Peyer's patch (tissue), 4 donors: ENCODE data around the gene SINHCAF. TPM values are rescaled to one million over a fixed set of nuclear protein-coding genes. Genes with fewer than 3 reads are reported as not detected.

Source experiments
- DNase-seq, 3 donors: peaks; one replicate each; pipeline ENCODE4 v3.0.0-alpha.2; 2017 to 2019
- H3K27ac ChIP-seq, 4 donors: fragments of 200-600 bp; sonication (generic); one replicate each; pipeline ENCODE4 v1.5.1; 2016 to 2019
- H3K27me3 ChIP-seq, 2 donors: fragments of 200-600 bp; sonication (generic); one replicate each; pipeline ENCODE4 v1.5.1; 2019
- H3K36me3 ChIP-seq, 3 donors: fragments of 200-600 bp; sonication (generic); one replicate each; pipeline ENCODE4 v1.5.1; 2016 to 2019
- H3K4me1 ChIP-seq, 4 donors: fragments of 200-600 bp; sonication (generic); one replicate each; pipeline ENCODE4 v1.5.1; 2016 to 2019
- H3K4me3 ChIP-seq, 4 donors: fragments of 200-600 bp; sonication (generic); 1 replicate in 3 of 4; 2 replicates in 1 of 4; pipeline ENCODE4 v1.5.1; 2016 to 2019; ENCODE audit warnings: mild to moderate bottlenecking in 1 of 4
- H3K9me3 ChIP-seq, 4 donors: fragments of 200-600 bp; sonication (generic); one replicate each; pipeline ENCODE4 v1.5.1; 2016 to 2019; ENCODE audit warnings: mild to moderate bottlenecking in 1 of 4
- CTCF ChIP-seq, 6 experiments: fragments of 450-650 bp in 4 of 6; fragments of 200-600 bp in 2 of 6; sonication (generic) in 1 of 6; IDR thresholded peaks; one replicate each; pipeline ENCODE4 v1.5.1; 2017 to 2019; ENCODE audit warnings: antibody characterized with exemption in 6 of 6, mild to moderate bottlenecking in 3 of 6, moderate library complexity in 1 of 6
- POLR2A ChIP-seq, 2 donors: fragments of 450-650 bp; IDR thresholded peaks; one replicate each; pipeline ENCODE4 v1.5.1; 2017; ENCODE audit warnings: antibody characterized with exemption in 2 of 2, mild to moderate bottlenecking in 2 of 2, moderate library complexity in 2 of 2
- total RNA-seq, 4 donors: library from RNA; depleted of rRNA; stranded (reverse); fragments of >200 nt; gene quantifications; one replicate each; pipeline ENCODE4 v1.1.0, GENCODE V29; 2016

Gene SINHCAF
- total RNA-seq, 4 donors from 2014 or later = 39.9 to 109 (median 53.7) TPM

- DNase-seq = no peak
- no peaks in the 10 kb centered on the region for H3K9me3 ChIP-seq
- no peak overlapping the region for H3K4me3 ChIP-seq
- H3K27me3 ChIP-seq = no peaks in the 10 kb centered on the region
- TF ChIP-seq POLR2A (IDR thresholded peaks at IDR 0.05) (no peak), CTCF (IDR thresholded peaks at IDR 0.05) (no peak)
- no peak overlapping the region for H3K27ac ChIP-seq
- H3K4me1 ChIP-seq = no peaks in the 10 kb centered on the region
- peaks cover 0 to 45% (median 0%) of the 10 kb centered on the region in 3 donors for H3K36me3 ChIP-seq
Measured at GRCh38 chr12:31297572-31298514, 28.1 kb downstream of the SINHCAF start.

GRCh38 chr12:31289441-31289840 is 36.5 kb downstream of the SINHCAF start:
- Histone ChIP-seq H3K4me1 (no peaks in the 10 kb centered on the region), H3K36me3 (peaks cover 0 to 60% (median 0%) of the 10 kb centered on the region in 3 donors), H3K4me3 (no peak overlapping the region), H3K27me3 (no peaks in the 10 kb centered on the region), H3K9me3 (no peaks in the 10 kb centered on the region), H3K27ac (no peak overlapping the region)
- peak in 1 of 3 donors; percentile 54 for DNase-seq
- TF ChIP-seq CTCF (IDR thresholded peaks at IDR 0.05) (no peak), POLR2A (IDR thresholded peaks at IDR 0.05) (no peak)

GRCh38 chr12:31288381-31288780 is 37.6 kb downstream of the SINHCAF start:
- no peaks in the 10 kb centered on the region for H3K4me1 ChIP-seq
- no peak overlapping the region for H3K4me3 ChIP-seq
- no peak for DNase-seq
- TF ChIP-seq CTCF (IDR thresholded peaks at IDR 0.05) (no peak), POLR2A (IDR thresholded peaks at IDR 0.05) (no peak)
- no peak overlapping the region for H3K27ac ChIP-seq
- no peaks in the 10 kb centered on the region for H3K9me3 ChIP-seq
- peaks cover 0 to 58% (median 0%) of the 10 kb centered on the region in 3 donors for H3K36me3 ChIP-seq
- no peaks in the 10 kb centered on the region for H3K27me3 ChIP-seq

GRCh38 chr12:31280183-31280582 is 45.8 kb downstream of the SINHCAF start:
- no peak for DNase-seq
- H3K36me3 ChIP-seq = peaks cover 0 to 40% (median 0%) of the 10 kb centered on the region in 3 donors
- no peaks in the 10 kb centered on the region for H3K27me3 ChIP-seq
- no peaks in the 10 kb centered on the region for H3K9me3 ChIP-seq
- no peak for TF ChIP-seq POLR2A (IDR thresholded peaks at IDR 0.05)
- TF ChIP-seq CTCF (IDR thresholded peaks at IDR 0.05) = no peak
- no peak overlapping the region for H3K4me3 ChIP-seq
- H3K27ac ChIP-seq = no peak overlapping the region
- H3K4me1 ChIP-seq = no peaks in the 10 kb centered on the region

GRCh38 chr12:31279390-31279924 is 46.5 kb downstream of the SINHCAF start:
- H3K9me3 ChIP-seq = no peaks in the 10 kb centered on the region
- TF ChIP-seq CTCF (IDR thresholded peaks at IDR 0.05) = no peak
- H3K36me3 ChIP-seq = peaks cover 0 to 32% (median 0%) of the 10 kb centered on the region in 3 donors
- no peaks in the 10 kb centered on the region for H3K27me3 ChIP-seq
- no peak overlapping the region for H3K4me3 ChIP-seq
- DNase-seq = no peak
- H3K27ac ChIP-seq = no peak overlapping the region
- no peaks in the 10 kb centered on the region for H3K4me1 ChIP-seq
